C1 segment of cervical spinal cord (tissue), 14 donors: ENCODE measurements around the gene SLX9.

Experiments
- DNase-seq, 14 donors: peaks; one replicate each; lab custom pipeline; 2025; lab: John Stamatoyannopoulos, UW

SLX9 gene

GRCh38 chr21:44939532-44940115 is at the start of gene SLX9:
TSS of gene SLX9 (plus strand) at chr21:44940029. CDS start at chr21:44940058, 29 bp downstream.
- DNase-seq = peak in 8 of 14 donors; percentile 21 to 80 (median 63)

GRCh38 chr21:44890338-44890931 is 49.4 kb upstream of the SLX9 start:
- no peak for DNase-seq

GRCh38 chr21:44890961-44891541 is 48.8 kb upstream of the SLX9 start:
- no peak for DNase-seq

GRCh38 chr21:44891631-44892031 is 48.2 kb upstream of the SLX9 start:
- DNase-seq = no peak

GRCh38 chr21:44892095-44892494 is 47.7 kb upstream of the SLX9 start:
- no peak for DNase-seq

GRCh38 chr21:44892536-44893277 is 47.1 kb upstream of the SLX9 start:
- DNase-seq = peak in 3 of 14 donors; percentile 5 to 53 (median 17)

- DNase-seq = no peak
Observed at GRCh38 chr21:44893278-44893556, 46.6 kb upstream of the SLX9 start.

- no peak for DNase-seq
Observed at GRCh38 chr21:44893948-44894656, 45.7 kb upstream of the SLX9 start.

- DNase-seq = no peak
Observed at GRCh38 chr21:44894687-44895302, 45.0 kb upstream of the SLX9 start.

- no peak for DNase-seq
Observed at GRCh38 chr21:44895859-44896258, 44.0 kb upstream of the SLX9 start.

GRCh38 chr21:44896561-44897286 is 43.1 kb upstream of the SLX9 start:
- DNase-seq = no peak

GRCh38 chr21:44897326-44898010 is 42.4 kb upstream of the SLX9 start:
- DNase-seq = no peak

- DNase-seq = no peak
Observed at GRCh38 chr21:44898011-44898488, 41.8 kb upstream of the SLX9 start.

GRCh38 chr21:44898851-44899767 is 40.7 kb upstream of the SLX9 start:
- no peak for DNase-seq

- DNase-seq = no peak
Observed at GRCh38 chr21:44899768-44900558, 39.9 kb upstream of the SLX9 start.

- no peak for DNase-seq
Observed at GRCh38 chr21:44900559-44901251, 39.1 kb upstream of the SLX9 start.

GRCh38 chr21:44901391-44902074 is 38.3 kb upstream of the SLX9 start:
- DNase-seq = no peak
